Spleen (tissue), 11 donors: ENCODE data around the gene SIGLEC1. TPM values are rescaled to one million over a fixed set of nuclear protein-coding genes. Genes with fewer than 3 reads are reported as not detected.
A peak's percentile ranks its signal among the peaks of the same experiment; 100 is the strongest.

Experiments used
- DNase-seq: peaks from one replicate; pipeline ENCODE4 v3.0.0-alpha.2; 2020
- H3K27ac ChIP-seq, 8 donors: fragments of 200-600 bp; sonication (generic) in 7 of 8; 1 replicate in 4 of 8; 2 replicates in 4 of 8; pipeline versions ENCODE4 v1.5.0 to v1.8.0; 2016 to 2021; ENCODE audit warnings: inconsistent platforms in 4 of 8, mild to moderate bottlenecking in 4 of 8, moderate library complexity in 1 of 8
- H3K27me3 ChIP-seq, 7 donors: fragments of 200-600 bp; sonication (generic) in 6 of 7; replicated peaks in 1 of 7; 1 replicate in 4 of 7; 2 replicates in 3 of 7; pipeline versions ENCODE4 v1.5.0 to v1.8.0; 2016 to 2021; ENCODE audit warnings: inconsistent platforms in 3 of 7, mild to moderate bottlenecking in 1 of 7
- H3K36me3 ChIP-seq, 6 donors: fragments of 200-600 bp; sonication (generic) in 5 of 6; 1 replicate in 4 of 6; 2 replicates in 2 of 6; pipeline versions ENCODE4 v1.5.0 to v1.8.0; 2016 to 2021; ENCODE audit warnings: inconsistent platforms in 2 of 6
- H3K4me1 ChIP-seq, 6 donors: fragments of 200-600 bp; sonication (generic) in 5 of 6; 1 replicate in 3 of 6; 2 replicates in 3 of 6; pipeline versions ENCODE4 v1.5.0 to v1.8.0; 2016 to 2021; ENCODE audit warnings: inconsistent platforms in 3 of 6
- H3K4me3 ChIP-seq, 8 donors: fragments of 200-600 bp; sonication (generic) in 7 of 8; 1 replicate in 4 of 8; 2 replicates in 4 of 8; pipeline versions ENCODE4 v1.5.0 to v1.8.0; 2016 to 2021; ENCODE audit warnings: inconsistent platforms in 4 of 8, mild to moderate bottlenecking in 4 of 8, moderate library complexity in 2 of 8
- H3K9me3 ChIP-seq, 8 donors: fragments of 200-600 bp; sonication (generic) in 7 of 8; 1 replicate in 4 of 8; 2 replicates in 4 of 8; pipeline versions ENCODE4 v1.5.0 to v1.8.0; 2016 to 2021; ENCODE audit warnings: inconsistent platforms in 4 of 8
- POLR2A ChIP-seq, 3 donors: fragments of 450-650 bp; IDR thresholded peaks; one replicate each; pipeline ENCODE4 v1.5.1; 2017; ENCODE audit warnings: antibody characterized with exemption in 3 of 3, mild to moderate bottlenecking in 1 of 3
- POLR2AphosphoS5 ChIP-seq, 3 donors: sonication (generic); formaldehyde crosslinking; IDR thresholded peaks; one replicate each; pipeline ENCODE4 v1.5.1; 2017; ENCODE audit warnings: antibody characterized with exemption in 3 of 3
- WGBS, 5 donors: extraction: QIAGEN DNeasy Blood & Tissue Kit in 3 of 5; methylation state at CpG; one replicate each; pipeline versions ENCODE4 v1.1.5 to v1.1.7; 2013 to 2018; 5-methylcytosine and 5-hydroxymethylcytosine counted together
- intact Hi-C: fragments of 100-400 bp; cut with DNase I; formaldehyde crosslinking; loops from one replicate; pipeline ENCODE4 v1.15.0; 2023; ENCODE audit warnings: low total_unique reads
- polyA plus RNA-seq, 3 donors: library from polyadenylated mRNA; stranded (reverse); fragments of 200-250 nt; gene quantifications; one replicate each; pipeline ENCODE4 v1.2.1, GENCODE V29; 2013
- total RNA-seq, 7 donors: library from RNA; depleted of rRNA in 3 of 7; stranded (reverse); fragments of >200 nt in 3 of 7; fragmentation: NEBNext Ultra II Directional in 4 of 7; extraction: Animal tissue kit (Norgen Biotek cat#: 25700) in 4 of 7; gene quantifications; one replicate each; pipeline versions ENCODE4 v1.1.0 to v1.2.1, GENCODE V29; 2016 to 2021
- TF ChIP-seq, protein P1 (sequence below), 11 experiments: fragments of 200-600 bp in 7 of 11; fragments of 450-650 bp in 4 of 11; sonication (generic) in 4 of 11; IDR thresholded peaks in 8 of 11; conservative IDR thresholded peaks in 3 of 11; 1 replicate in 7 of 11; 2 replicates in 4 of 11; pipeline versions ENCODE4 v1.4.0 to v1.8.0; 2016 to 2021; ENCODE audit warnings: antibody characterized with exemption in 11 of 11, inconsistent platforms in 4 of 11, mild to moderate bottlenecking in 1 of 11
- donor health status: healthy with polysubstance abuse.
- donor health status: DM: no; HTN: no; CAD: no; lungs with moderate emphysema.
- donor health status: DM: no; HTN: no; CAD: no.
- donor health status: Bipolar disorder and iron deficiency.
- donor health status: healthy.
- donor health status: DM: no; HTN: no; CAD: no.
- donor health status: DM: yes; HTN: yes; CAD: no.

The SIGLEC1 gene
- total and polyA plus RNA-seq, 10 donors, result 3.0 to 50.2 (median 14.9) TPM

DNA sequence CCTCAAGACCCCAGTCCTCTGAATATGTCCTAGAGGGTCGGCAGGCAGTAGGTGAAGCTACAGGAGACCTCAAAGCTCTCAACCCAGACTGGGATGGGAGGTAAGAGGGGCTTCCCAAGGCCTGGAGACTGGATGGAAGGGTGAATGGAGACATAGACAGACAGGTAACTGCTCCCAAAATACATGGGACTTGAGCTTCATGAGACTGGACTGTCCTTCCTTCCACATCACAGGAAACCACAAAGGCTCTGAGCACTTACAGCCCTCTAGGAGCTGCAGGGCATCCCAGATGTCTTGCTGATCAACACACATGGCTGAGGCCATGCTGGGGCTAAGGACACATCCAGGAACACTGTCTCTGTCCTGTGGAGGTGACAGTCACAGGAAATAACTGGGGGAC, 31.6 kb upstream of the SIGLEC1 start:
- 74 to 86% (median 76%) methylated on average over 1 of the region's 1 CpG for WGBS, 5 donors
- Histone ChIP-seq H3K4me1 (peaks cover 2 to 57% (median 32%) of the 10 kb centered on the region in 6 donors), H3K36me3 (peaks cover 0 to 71% (median 0%) of the 10 kb centered on the region in 6 donors), H3K4me3 (no peak overlapping the region), H3K9me3 (no peaks in the 10 kb centered on the region), H3K27ac (peak overlapping the region in 2 of 8 donors; percentile 12 to 36), H3K27me3 (peaks cover 0 to 16% (median 4%) of the 10 kb centered on the region in 7 donors)
- DNase-seq, result no peak
- no peak for TF ChIP-seq POLR2AphosphoS5 (IDR thresholded peaks at IDR 0.05)
- TF ChIP-seq, protein P1, sequence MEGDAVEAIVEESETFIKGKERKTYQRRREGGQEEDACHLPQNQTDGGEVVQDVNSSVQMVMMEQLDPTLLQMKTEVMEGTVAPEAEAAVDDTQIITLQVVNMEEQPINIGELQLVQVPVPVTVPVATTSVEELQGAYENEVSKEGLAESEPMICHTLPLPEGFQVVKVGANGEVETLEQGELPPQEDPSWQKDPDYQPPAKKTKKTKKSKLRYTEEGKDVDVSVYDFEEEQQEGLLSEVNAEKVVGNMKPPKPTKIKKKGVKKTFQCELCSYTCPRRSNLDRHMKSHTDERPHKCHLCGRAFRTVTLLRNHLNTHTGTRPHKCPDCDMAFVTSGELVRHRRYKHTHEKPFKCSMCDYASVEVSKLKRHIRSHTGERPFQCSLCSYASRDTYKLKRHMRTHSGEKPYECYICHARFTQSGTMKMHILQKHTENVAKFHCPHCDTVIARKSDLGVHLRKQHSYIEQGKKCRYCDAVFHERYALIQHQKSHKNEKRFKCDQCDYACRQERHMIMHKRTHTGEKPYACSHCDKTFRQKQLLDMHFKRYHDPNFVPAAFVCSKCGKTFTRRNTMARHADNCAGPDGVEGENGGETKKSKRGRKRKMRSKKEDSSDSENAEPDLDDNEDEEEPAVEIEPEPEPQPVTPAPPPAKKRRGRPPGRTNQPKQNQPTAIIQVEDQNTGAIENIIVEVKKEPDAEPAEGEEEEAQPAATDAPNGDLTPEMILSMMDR (IDR thresholded peaks at IDR 0.05 in 8 of 11, conservative IDR thresholded peaks at IDR 0.05 in 3 of 11), result no peak
- TF ChIP-seq POLR2A (IDR thresholded peaks at IDR 0.05), result no peak
- intact Hi-C loops, result no loop called here

DNA sequence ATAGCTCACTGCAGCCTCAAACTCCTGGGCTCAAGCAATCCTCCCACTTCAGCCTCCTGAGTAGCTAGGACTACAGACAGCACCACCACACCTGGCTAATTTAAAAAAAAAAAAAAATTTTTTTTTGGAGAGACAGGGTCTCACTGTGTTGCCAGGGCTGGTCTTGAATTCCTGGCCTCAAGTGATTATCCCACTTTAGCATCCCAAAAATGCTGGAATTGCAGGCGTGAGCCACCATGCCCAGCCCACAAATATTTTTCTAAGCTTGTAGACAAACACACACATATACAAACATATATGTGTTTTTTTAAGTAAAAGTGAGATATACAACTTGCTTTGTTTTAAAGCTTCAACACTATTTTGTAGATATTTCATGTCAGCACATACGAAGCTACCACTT, 30.9 kb upstream of the SIGLEC1 start:
- intact Hi-C loops, result no loop called here
- H3K4me3 ChIP-seq, result no peak overlapping the region
- H3K9me3 ChIP-seq, result no peaks in the 10 kb centered on the region
- 66 to 91% (median 74%) methylated on average over 2 of the region's 2 CpGs for WGBS, 5 donors
- H3K4me1 ChIP-seq, result peaks cover 10 to 65% (median 40%) of the 10 kb centered on the region in 6 donors
- no peak for TF ChIP-seq POLR2A (IDR thresholded peaks at IDR 0.05)
- TF ChIP-seq, protein P1 (IDR thresholded peaks at IDR 0.05 in 8 of 11, conservative IDR thresholded peaks at IDR 0.05 in 3 of 11), result no peak
- TF ChIP-seq POLR2AphosphoS5 (IDR thresholded peaks at IDR 0.05), result no peak
- DNase-seq, result no peak
- H3K27ac ChIP-seq, result no peak overlapping the region
- H3K27me3 ChIP-seq, result peaks cover 0 to 16% (median 4%) of the 10 kb centered on the region in 7 donors
- peaks cover 0 to 63% (median 0%) of the 10 kb centered on the region in 6 donors for H3K36me3 ChIP-seq

DNA sequence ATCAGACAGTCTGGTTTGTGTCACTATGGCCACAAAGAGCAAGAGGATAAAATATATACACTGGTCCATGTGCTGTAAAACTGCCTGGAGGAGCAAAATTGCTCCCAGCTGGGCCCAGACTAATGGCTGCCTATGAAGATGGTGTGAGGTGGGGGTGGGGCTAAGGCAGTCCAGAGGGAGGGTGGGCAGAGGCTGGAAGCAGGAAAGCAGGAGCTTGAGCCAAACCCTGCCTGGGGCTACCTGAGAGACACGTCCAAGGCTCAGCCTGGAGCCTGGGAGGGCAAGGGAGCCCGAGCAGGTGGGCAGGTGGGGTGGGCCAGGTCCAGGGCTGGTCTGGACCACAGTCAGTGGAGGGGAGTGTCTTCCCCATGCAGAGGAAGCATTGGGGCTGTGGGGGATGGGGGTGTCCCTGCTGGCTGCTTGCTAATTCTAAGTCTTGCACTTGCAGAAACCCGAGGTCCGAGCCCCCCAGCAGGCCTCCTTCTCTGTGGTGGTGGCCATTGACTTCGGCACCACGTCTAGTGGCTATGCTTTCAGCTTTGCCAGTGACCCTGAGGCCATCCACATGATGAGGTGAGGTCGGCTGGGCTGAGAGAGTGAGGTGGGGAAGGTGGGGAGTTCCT, 29.5 kb upstream of the SIGLEC1 start:
- TF ChIP-seq, protein P1 (IDR thresholded peaks at IDR 0.05 in 8 of 11, conservative IDR thresholded peaks at IDR 0.05 in 3 of 11), result no peak
- no peak for TF ChIP-seq POLR2A (IDR thresholded peaks at IDR 0.05)
- no peak for TF ChIP-seq POLR2AphosphoS5 (IDR thresholded peaks at IDR 0.05)
- Histone ChIP-seq H3K4me1 (peaks cover 10 to 78% (median 43%) of the 10 kb centered on the region in 6 donors), H3K27me3 (peaks cover 0 to 16% (median 4%) of the 10 kb centered on the region in 7 donors), H3K27ac (peak overlapping the region in 2 of 8 donors; percentile 81 to 88), H3K36me3 (peaks cover 0 to 50% (median 0%) of the 10 kb centered on the region in 6 donors), H3K4me3 (no peak overlapping the region), H3K9me3 (no peaks in the 10 kb centered on the region)
- no peak for DNase-seq
- intact Hi-C loops, result no loop called here
- 63 to 92% (median 83%) methylated on average over 5 to 7 of the region's 7 CpGs for WGBS, 5 donors

DNA sequence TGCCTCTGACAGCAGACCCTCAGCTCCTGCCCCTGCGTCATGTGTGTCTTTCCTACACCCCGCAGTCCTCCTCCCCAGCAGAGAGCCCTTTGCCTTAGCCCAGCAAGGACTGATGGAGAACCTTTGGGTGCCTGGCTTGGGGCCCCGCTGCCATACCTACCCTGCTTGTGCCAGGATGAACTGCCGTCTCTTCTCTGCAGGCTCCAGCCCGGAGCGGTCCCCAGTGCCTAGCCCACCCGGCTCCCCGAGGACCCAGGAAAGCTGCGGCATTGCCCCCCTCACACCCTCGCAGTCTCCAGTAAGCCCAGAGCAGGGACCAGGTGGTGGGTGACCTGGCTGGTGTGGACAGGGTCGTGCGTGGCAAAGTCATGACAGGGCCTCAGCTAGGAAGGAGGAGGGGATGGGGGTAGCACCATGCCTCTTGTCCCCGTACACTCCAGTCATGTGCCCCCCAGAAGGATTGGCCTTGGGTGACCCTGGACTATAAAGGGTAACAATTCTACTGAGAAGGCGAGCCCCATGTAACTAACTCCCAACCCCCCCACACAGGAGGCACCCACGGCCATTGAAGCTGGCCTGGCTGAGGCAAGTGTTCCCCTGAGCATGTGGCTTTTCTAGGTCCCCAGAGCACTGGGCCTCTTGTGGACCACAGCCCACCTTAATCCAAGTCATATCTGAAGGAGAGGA, 28.4 kb upstream of the SIGLEC1 start:
- WGBS, 5 donors, result 88 to 92% (median 89%) methylated on average over 14 to 15 of the region's 15 CpGs
- no peak for DNase-seq

More for the DNA sequence above, 28.4 kb upstream of the SIGLEC1 start:
- TF ChIP-seq POLR2A (IDR thresholded peaks at IDR 0.05) (no peak), POLR2AphosphoS5 (IDR thresholded peaks at IDR 0.05) (no peak)
- TF ChIP-seq, protein P1 (IDR thresholded peaks at IDR 0.05 in 8 of 11, conservative IDR thresholded peaks at IDR 0.05 in 3 of 11), result no peak
- intact Hi-C loops, result no loop called here
- Histone ChIP-seq H3K9me3 (no peaks in the 10 kb centered on the region), H3K27ac (peak overlapping the region; percentile 53 to 88 (median 78)), H3K4me1 (peaks cover 10 to 87% (median 40%) of the 10 kb centered on the region in 6 donors), H3K36me3 (peaks cover 0 to 49% (median 0%) of the 10 kb centered on the region in 6 donors), H3K27me3 (peaks cover 0 to 14% (median 4%) of the 10 kb centered on the region in 7 donors), H3K4me3 (no peak overlapping the region)
